Mucosa of gallbladder (tissue), 1 donor: ENCODE measurements around the gene SEMA4B. TPM values are rescaled to one million over a fixed set of nuclear protein-coding genes. Genes with fewer than 3 reads are reported as not detected.
"Not testable (repeated sequence)": the region's sequence is repeated elsewhere in the genome, so short reads cannot be mapped to it uniquely, and the experiment has no call there.

Experiments used
- DNase-seq: peaks from one replicate; pipeline ENCODE4 v3.0.0-alpha.2; 2020; ENCODE audit warnings: low spot score
- total RNA-seq: library from RNA; stranded (reverse); gene quantifications from one replicate; pipeline ENCODE4 v1.2.1, GENCODE V29; 2021
- donor health status: DM: no; HTN: no; CAD: no.

SEMA4B gene
- total RNA-seq, 1 donor from 2014 or later = 79.7 TPM

- no peak for DNase-seq
These were observed 60.7 kb downstream of the SEMA4B start for GRCh38 chr15:90261811-90262210.

GRCh38 chr15:90262426-90262825, 61.3 kb downstream of the SEMA4B start:
- no peak for DNase-seq

GRCh38 chr15:90264671-90265070, 63.5 kb downstream of the SEMA4B start:
- no peak for DNase-seq

GRCh38 chr15:90265271-90266060, 64.3 kb downstream of the SEMA4B start, which contains the start of gene NGRN:
NGRN (plus strand) TSS chr15:90265672; CDS start chr15:90265713, 41 bp downstream.
- peak; percentile 93 for DNase-seq

- DNase-seq = peak; percentile 35
These were observed 64.9 kb downstream of the SEMA4B start for GRCh38 chr15:90266061-90266431.

GRCh38 chr15:90266485-90266884, 65.4 kb downstream of the SEMA4B start:
- no peak for DNase-seq

- DNase-seq = no peak
These were observed 67.3 kb downstream of the SEMA4B start for GRCh38 chr15:90268415-90268814.

- DNase-seq = no peak
These were observed 69.5 kb downstream of the SEMA4B start for GRCh38 chr15:90270502-90271150.

- DNase-seq = no peak
These were observed 70.5 kb downstream of the SEMA4B start for GRCh38 chr15:90271459-90272166.

- DNase-seq = not testable (repeated sequence)
These were observed 77.3 kb downstream of the SEMA4B start for GRCh38 chr15:90278467-90278866.

Other genes starting within 250 kb of the SEMA4B start
- gene ZNF710, start 200.0 kb upstream of the SEMA4B start, total RNA-seq = 30.2 TPM
- 73.2 TPM for gene IDH2, start 98.9 kb upstream of the SEMA4B start, total RNA-seq
- 106 TPM for gene CIB1, start 32.6 kb downstream of the SEMA4B start, total RNA-seq
- gene GDPGP1, start 32.9 kb downstream of the SEMA4B start, total RNA-seq = 12.6 TPM
- 0.32 TPM for gene TTLL13, start 48.2 kb downstream of the SEMA4B start, total RNA-seq
- gene NGRN, start 64.3 kb downstream of the SEMA4B start, total RNA-seq = 91.8 TPM
- gene ZNF774, start 151.0 kb downstream of the SEMA4B start, total RNA-seq = 18.4 TPM
- 159 TPM for gene IQGAP1, start 186.9 kb downstream of the SEMA4B start, total RNA-seq